Astrocyte (in vitro differentiated cells and primary cell): ENCODE measurements around the gene PLA2R1. TPM values are rescaled to one million over a fixed set of nuclear protein-coding genes. Genes with fewer than 3 reads are reported as not detected.

ENCODE experiments used
- DNase-seq: peaks from one replicate; pipeline ENCODE4 v3.0.0-alpha.2; 2010; ENCODE audit warnings: low read depth
- FAIRE-seq: peaks from 2 replicates; lab custom pipeline; 2011; peaks lifted over from hg19 to GRCh38; lab: Jason Lieb, UNC
- H2AFZ ChIP-seq: 2 replicates; pipeline ENCODE4 v1.6.0; 2012; ENCODE audit warnings: low read depth, low read length, inconsistent platforms
- H3K27ac ChIP-seq: 2 replicates; pipeline ENCODE4 v1.5.1; 2011; ENCODE audit warnings: low read depth, low read length, inconsistent platforms
- H3K27me3 ChIP-seq: 2 replicates; pipeline ENCODE4 v1.6.0; 2011; ENCODE audit warnings: low read length, inconsistent platforms; ENCODE audit not compliant: insufficient read depth
- H3K36me3 ChIP-seq: 2 replicates; pipeline ENCODE4 v1.5.1; 2011; ENCODE audit warnings: low read length, inconsistent platforms; ENCODE audit not compliant: insufficient read depth
- H3K4me1 ChIP-seq: 2 replicates; pipeline ENCODE4 v1.5.1; 2011; ENCODE audit warnings: low read length, inconsistent platforms; ENCODE audit not compliant: insufficient read depth
- H3K4me2 ChIP-seq: 2 replicates; pipeline ENCODE4 v1.6.0; 2012; ENCODE audit warnings: low read length, inconsistent platforms
- H3K4me3 ChIP-seq: 2 replicates; pipeline ENCODE4 v1.5.1; 2011; ENCODE audit warnings: low read depth, mild to moderate bottlenecking, low read length, inconsistent platforms; ENCODE audit not compliant: insufficient read depth
- H3K79me2 ChIP-seq: 2 replicates; pipeline ENCODE4 v1.6.0; 2012; ENCODE audit warnings: mild to moderate bottlenecking, low read length, inconsistent platforms; ENCODE audit not compliant: insufficient read depth
- H3K9ac ChIP-seq: 2 replicates; pipeline ENCODE4 v1.6.0; 2012; ENCODE audit warnings: mild to moderate bottlenecking, low read length, inconsistent platforms
- H3K9me3 ChIP-seq: 2 replicates; pipeline ENCODE4 v1.5.1; 2012; ENCODE audit warnings: low read depth, mild to moderate bottlenecking, low read length, inconsistent platforms; ENCODE audit not compliant: insufficient read depth
- H4K20me1 ChIP-seq: 2 replicates; pipeline ENCODE4 v1.6.0; 2012; ENCODE audit warnings: low read length, inconsistent platforms; ENCODE audit not compliant: insufficient read depth
- H3K27ac Mint-ChIP-seq: one replicate; pipeline ENCODE4 v1.8.0; 2021; ENCODE audit warnings: mild to moderate bottlenecking, mixed read lengths; ENCODE audit not compliant: unreplicated experiment
- H3K27me3 Mint-ChIP-seq: one replicate; pipeline ENCODE4 v1.8.0; 2021; ENCODE audit warnings: low read depth, mixed read lengths; ENCODE audit not compliant: unreplicated experiment
- H3K36me3 Mint-ChIP-seq: one replicate; pipeline ENCODE4 v1.8.0; 2021; ENCODE audit warnings: low read depth, mixed read lengths; ENCODE audit not compliant: unreplicated experiment
- H3K4me1 Mint-ChIP-seq: one replicate; pipeline ENCODE4 v1.8.0; 2021; ENCODE audit warnings: low read depth, mixed read lengths; ENCODE audit not compliant: unreplicated experiment
- H3K4me3 Mint-ChIP-seq: one replicate; pipeline ENCODE4 v1.8.0; 2021; ENCODE audit warnings: mild to moderate bottlenecking, moderate library complexity, mixed read lengths; ENCODE audit not compliant: unreplicated experiment
- H3K9me3 Mint-ChIP-seq: one replicate; pipeline ENCODE4 v1.8.0; 2021; ENCODE audit warnings: mild to moderate bottlenecking, mixed read lengths; ENCODE audit not compliant: unreplicated experiment
- CTCF ChIP-seq: IDR thresholded peaks from 2 replicates; pipeline ENCODE4 v1.5.1; 2011; ENCODE audit warnings: low read depth, mild to moderate bottlenecking, inconsistent platforms, low read length, moderate library complexity; ENCODE audit not compliant: insufficient read depth
- EZH2 ChIP-seq: IDR thresholded peaks from 2 replicates; pipeline ENCODE4 v1.6.1; 2012; ENCODE audit warnings: mild to moderate bottlenecking, low read length, inconsistent platforms; ENCODE audit not compliant: insufficient read depth
- total RNA-seq: library from RNA; stranded (reverse); gene quantifications from 2 replicates; pipeline ENCODE4 v1.2.1, GENCODE V29; 2021

PLA2R1 gene
- total RNA-seq, 1 donor from 2014 or later: 7.1 TPM

- Histone ChIP-seq H3K27me3 (no peaks in the 10 kb centered on the region), H3K79me2 (no peaks in the 10 kb centered on the region), H3K27ac (no peak overlapping the region), H4K20me1 (no peaks in the 10 kb centered on the region), H3K4me1 (peaks cover 16% of the 10 kb centered on the region), H3K4me2 (no peak overlapping the region), H3K9ac (no peak overlapping the region), H3K9me3 (no peaks in the 10 kb centered on the region), H3K36me3 (no peaks in the 10 kb centered on the region), H2AFZ (no peak overlapping the region), H3K4me3 (no peak overlapping the region)
- no peak overlapping the region for H3K27ac Mint-ChIP-seq
- TF ChIP-seq CTCF (no peak), EZH2 (no peak)
- H3K36me3 Mint-ChIP-seq: peaks cover 4% of the 10 kb centered on the region
- no peaks in the 10 kb centered on the region for H3K9me3 Mint-ChIP-seq
- peaks cover 5% of the 10 kb centered on the region for H3K27me3 Mint-ChIP-seq
- no peak overlapping the region for H3K4me3 Mint-ChIP-seq
- FAIRE-seq (no peak), DNase-seq (no peak)
- H3K4me1 Mint-ChIP-seq: peaks cover 28% of the 10 kb centered on the region
Measured at GRCh38 chr2:159985656-159986055, 76.8 kb downstream of the PLA2R1 start.

GRCh38 chr2:159984034-159984433, 78.4 kb downstream of the PLA2R1 start:
- Histone ChIP-seq H2AFZ (no peak overlapping the region), H3K27me3 (no peaks in the 10 kb centered on the region), H3K9me3 (no peaks in the 10 kb centered on the region), H4K20me1 (no peaks in the 10 kb centered on the region), H3K4me2 (no peak overlapping the region), H3K9ac (no peak overlapping the region), H3K4me3 (no peak overlapping the region), H3K27ac (no peak overlapping the region), H3K4me1 (peaks cover 16% of the 10 kb centered on the region), H3K36me3 (no peaks in the 10 kb centered on the region), H3K79me2 (no peaks in the 10 kb centered on the region)
- Mint-ChIP-seq H3K4me1 (peaks cover 32% of the 10 kb centered on the region), H3K36me3 (peaks cover 8% of the 10 kb centered on the region), H3K27me3 (no peaks in the 10 kb centered on the region), H3K4me3 (no peak overlapping the region), H3K27ac (peak overlapping the region; percentile 95), H3K9me3 (no peaks in the 10 kb centered on the region)
- no peak for DNase-seq
- no peak for TF ChIP-seq CTCF
- TF ChIP-seq EZH2: no peak
- FAIRE-seq: no peak

GRCh38 chr2:159982842-159983785, 79.3 kb downstream of the PLA2R1 start:
- peak; percentile 80 for DNase-seq
- peak overlapping the region; percentile 8 for H3K4me2 ChIP-seq
- no peak overlapping the region for H2AFZ ChIP-seq
- H3K36me3 ChIP-seq: no peaks in the 10 kb centered on the region
- TF ChIP-seq EZH2: no peak
- no peak for TF ChIP-seq CTCF
- no peaks in the 10 kb centered on the region for H3K27me3 Mint-ChIP-seq
- no peak overlapping the region for H3K4me3 Mint-ChIP-seq
- no peaks in the 10 kb centered on the region for H3K9me3 Mint-ChIP-seq
- no peaks in the 10 kb centered on the region for H3K79me2 ChIP-seq
- no peaks in the 10 kb centered on the region for H3K9me3 ChIP-seq
- no peak overlapping the region for H3K9ac ChIP-seq
- H3K27ac ChIP-seq: peak overlapping the region; percentile 16
- no peak overlapping the region for H3K4me3 ChIP-seq
- H3K4me1 Mint-ChIP-seq: peaks cover 32% of the 10 kb centered on the region
- H4K20me1 ChIP-seq: no peaks in the 10 kb centered on the region
- H3K27ac Mint-ChIP-seq: peak overlapping the region; percentile 95
- FAIRE-seq: no peak
- peaks cover 16% of the 10 kb centered on the region for H3K4me1 ChIP-seq
- peaks cover 12% of the 10 kb centered on the region for H3K36me3 Mint-ChIP-seq
- no peaks in the 10 kb centered on the region for H3K27me3 ChIP-seq
